ENCODE measurements around the gene MMD2.
"Not testable (repeated sequence)": the region's sequence is repeated elsewhere in the genome, so short reads cannot be mapped to it uniquely, and the experiment has no call there.

MMD2 gene, protein sequence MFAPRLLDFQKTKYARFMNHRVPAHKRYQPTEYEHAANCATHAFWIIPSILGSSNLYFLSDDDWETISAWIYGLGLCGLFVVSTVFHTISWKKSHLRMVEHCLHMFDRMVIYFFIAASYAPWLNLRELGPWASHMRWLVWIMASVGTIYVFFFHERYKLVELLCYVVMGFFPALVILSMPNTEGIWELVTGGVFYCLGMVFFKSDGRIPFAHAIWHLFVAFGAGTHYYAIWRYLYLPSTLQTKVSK

DNA sequence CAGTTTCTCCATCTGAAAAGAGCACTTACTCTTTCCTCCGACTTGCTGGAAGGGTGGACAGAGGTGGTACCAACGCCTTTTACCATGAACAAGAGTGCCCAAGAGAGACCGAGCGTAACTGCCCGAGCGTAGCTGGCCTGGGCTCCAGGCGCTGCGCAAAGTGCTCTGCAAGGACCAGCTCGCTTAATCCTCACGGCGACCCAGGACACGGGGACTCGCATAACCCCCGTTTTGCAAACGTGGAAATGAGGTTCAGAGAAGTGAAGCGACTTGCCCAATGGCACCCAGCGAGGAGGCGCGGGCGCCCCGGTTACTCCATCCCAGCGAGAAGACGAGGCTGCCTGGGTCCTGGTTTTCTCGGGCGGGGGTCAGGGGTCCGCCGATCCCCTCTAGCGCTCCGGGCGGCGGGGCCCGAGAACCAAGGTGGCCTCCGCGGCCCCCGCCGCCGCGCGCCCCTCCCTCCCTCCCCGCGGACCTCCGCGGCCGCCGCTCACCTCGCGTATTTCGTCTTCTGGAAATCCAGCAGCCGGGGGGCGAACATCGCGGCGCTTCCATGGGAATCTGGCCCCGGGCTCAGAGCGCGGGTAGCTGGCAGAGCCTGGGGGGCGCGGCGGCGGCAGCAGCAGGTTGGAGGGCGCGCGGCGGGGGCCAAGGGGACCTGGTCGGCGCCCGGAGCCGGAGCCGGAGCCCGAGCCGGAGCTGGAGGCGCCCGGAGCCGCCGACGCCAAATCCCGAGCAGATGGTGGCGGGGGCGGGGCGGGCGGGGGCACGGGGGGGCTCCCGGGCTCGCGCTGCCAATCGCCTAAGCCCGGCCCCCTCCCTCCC is at the start of gene MMD2:
Gene MMD2 (minus strand): TSS at position 711 of the 825 bp plus-strand sequence. CDS start 170 bp downstream, at position 541.
- DNase-seq, result no peak

DNA sequence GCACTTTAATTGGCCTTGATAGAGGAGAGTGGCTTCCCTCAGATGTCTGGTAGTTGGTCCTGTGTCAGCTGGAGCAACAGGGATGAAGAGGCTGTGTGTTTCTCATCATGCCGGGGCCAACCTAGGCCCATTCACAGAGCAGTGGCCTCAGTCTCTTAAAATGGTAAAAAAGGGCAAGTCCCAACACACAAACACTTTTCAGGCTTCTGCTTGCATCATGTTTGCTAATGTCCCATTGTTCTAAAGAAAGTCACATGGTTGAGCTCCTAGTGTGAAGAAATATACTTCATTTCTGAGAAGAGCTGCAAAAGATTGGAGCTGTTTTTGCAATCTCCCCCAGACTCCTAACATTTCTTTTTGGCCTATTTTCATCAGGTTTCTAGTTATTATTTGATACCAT is 46.1 kb upstream of the MMD2 start:
- DNase-seq, result no peak

DNA sequence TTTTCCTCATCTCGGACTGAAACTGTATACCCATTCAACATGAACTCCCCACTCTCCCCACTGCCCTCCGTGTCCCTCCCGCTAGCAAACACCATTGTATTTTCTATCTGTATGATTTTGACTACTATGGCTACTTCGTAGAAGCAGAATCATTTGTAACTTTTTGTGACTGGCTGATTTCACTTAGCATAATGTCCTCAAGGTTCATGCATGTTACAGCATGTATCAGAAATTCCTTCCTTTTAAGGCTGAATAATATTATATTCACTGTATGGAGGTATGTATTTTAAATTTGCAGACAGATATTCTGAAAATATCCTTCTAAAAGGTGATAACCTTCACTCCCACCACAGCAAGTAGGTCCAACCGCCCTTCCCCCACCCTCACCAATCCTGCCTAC is 42.9 kb upstream of the MMD2 start:
- no peak for DNase-seq

DNA sequence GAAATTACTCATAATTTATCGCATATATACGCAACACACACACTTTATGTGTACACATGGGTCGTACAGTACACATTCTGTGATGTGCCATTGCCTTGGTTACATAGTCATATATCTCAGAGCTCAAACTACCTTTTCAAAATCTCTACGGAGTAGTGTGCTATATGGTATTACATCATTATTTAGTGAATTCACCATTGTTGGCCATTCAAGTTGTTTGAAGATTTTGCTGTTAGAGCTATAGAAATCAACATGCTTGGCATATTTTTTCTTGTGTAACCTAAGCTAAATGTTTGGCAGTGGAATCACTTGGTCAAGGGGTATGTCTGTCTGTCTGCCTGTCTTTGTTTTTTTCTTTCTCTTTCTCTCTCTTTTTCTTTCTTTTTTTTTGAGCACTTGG is 42.0 kb upstream of the MMD2 start:
- DNase-seq, result no peak

DNA sequence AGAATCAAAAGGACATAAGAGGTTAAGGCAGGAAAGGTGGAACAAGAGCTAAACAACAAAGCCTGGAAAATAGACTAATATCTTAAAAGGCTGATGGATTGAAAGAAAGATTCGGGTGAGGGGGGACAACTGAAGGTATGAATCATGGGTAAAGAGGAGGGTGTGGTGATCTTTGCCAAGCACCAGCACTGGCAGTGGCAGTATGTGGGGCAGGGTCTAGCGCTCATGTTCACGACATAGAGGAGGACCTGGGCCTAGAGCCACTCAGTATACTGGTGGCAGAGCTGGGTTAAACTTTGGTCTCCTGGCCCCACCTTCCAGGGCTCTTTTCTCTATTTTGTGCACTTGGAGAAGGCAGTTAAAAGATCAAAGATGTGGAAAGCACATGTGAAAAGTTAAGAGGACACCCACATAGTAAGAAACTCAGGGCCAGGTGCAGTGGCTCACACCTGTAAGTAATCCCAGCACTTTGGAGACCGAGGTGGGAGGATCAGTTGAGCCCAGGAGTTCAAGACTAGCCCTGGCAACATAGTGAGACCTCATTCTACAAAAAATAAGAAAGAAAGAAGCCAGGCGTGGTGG is 40.5 kb upstream of the MMD2 start:
- no peak for DNase-seq

DNA sequence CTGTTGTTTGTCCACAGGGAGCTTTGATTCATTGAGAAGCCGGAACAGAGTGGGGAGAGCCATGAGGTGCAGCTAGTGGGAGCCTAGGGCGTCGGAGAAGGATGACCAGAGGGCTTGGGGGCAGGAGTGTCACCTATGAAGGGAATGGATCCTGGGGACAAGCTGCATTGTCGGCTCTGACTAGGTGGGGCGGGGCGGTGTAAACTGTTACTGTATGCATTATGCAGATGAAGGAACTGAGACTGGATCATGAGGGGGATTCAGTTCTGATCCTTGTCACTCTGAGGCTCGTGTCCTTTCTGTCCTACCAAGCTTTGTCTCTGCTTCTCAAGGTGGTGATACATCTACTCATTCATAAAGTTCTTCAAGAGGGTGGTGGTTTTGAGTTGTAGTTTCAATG is 39.9 kb upstream of the MMD2 start:
- DNase-seq, result no peak

DNA sequence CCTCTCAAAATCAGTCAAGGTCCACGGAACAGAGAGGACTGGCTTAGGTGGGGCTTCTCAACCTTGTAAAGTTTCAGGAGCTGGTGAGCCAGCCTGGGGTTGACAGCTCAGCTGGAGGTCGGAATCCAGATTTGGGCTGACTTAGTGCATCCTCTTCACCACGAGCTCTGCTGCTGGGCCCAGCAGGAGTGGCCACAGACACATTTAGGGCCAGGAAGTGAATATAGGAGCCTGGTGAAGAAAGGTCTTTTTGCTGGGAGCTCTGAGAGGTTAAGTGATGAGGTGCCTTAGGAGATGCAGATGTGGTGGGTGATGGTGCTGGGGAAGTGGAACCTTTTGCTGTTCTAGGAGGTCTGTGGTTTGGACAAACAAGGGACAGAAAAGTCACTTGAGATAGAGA is 39.3 kb upstream of the MMD2 start:
- no peak for DNase-seq

DNA sequence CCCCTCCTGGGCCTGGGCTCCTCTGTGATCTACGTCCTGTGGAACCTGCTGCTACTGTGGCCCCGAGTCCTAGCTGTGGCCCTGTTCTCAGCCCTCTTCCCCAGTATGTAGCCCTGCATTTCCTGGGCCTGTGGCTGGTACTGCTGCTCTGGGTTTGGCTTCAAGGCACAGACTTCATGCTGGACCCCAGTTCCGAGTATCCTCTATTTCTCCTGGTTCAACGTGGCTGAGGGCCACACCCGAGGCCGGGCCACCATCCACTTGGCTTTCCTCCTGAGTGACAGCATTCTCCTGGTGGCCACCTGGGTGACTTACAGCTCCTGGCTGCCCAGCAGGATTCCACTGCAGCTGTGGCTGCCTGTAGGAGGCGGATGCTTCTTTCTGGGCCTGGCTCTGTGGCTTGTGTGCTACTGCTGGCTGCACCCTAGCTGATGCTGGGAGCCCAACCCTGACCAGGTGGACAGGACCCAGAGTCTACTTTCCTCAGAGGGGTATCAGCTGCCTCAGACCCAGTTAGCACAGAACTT is 37.8 kb upstream of the MMD2 start:
- DNase-seq, result no peak

DNA sequence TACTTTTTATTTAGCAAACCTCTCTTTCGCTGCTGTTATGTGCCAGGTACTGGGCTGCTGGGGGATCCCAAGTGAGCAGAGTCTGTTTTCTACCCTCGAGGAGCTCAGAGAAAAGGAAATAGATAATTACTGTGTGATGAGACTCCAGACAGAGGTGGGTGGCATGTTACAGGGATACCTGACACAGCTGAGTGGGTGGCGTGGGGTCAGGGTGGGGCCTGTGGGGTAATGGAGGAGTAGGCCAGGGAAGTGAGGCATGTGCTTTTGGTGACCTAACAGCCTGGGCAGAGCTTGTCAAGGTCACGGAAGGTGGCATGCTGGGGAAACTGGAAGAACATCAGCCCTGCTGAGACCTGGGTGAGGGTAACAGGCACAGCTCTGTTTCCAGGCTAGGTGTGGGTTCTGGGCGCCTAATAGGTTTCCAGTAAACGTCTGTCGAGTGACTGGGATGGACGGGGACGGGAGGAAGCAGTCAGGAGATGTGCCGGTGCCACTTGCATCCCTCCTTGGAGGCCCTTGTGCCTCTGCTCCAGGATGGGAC is 36.5 kb upstream of the MMD2 start:
- no peak for DNase-seq

DNA sequence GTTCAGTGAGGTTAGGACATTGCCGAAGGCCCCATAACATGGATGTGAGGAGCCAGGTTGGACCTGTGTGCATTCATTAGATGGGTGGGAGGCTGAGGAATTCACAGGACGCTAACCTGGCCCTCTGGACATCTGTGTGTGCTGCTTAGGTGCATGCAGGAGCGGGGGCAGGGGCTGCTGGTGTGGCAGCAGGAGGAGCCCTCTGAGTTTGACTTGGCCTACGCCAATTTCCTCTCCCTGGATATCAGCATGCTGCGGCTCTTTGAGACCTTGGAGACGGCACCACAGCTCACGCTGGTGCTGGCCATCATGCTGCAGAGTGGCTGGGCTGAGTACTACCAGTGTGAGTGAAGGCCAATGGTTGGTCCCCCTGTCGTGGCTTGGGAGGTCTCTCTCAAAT is 34.5 kb upstream of the MMD2 start:
- DNase-seq, result no peak

DNA sequence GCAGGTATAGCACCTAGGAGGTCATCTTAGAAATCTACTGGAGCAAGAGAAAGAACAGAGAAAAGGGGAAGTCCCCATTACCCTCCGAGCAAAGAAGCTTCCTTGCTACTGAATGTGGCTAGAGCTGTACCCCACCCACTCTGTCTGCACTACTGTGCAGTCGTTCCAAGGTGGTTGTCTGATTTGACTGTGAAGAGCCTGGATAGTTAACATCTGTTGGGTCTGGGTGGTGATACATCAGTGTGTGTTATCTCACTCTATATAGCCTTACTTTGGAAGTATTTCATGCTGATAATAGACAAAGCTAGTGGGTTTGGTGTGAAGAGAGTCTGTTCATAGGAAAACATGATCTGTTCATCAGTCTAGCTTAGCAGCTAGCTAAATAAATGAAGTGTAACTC is 23.8 kb upstream of the MMD2 start:
- DNase-seq, result not testable (repeated sequence)

DNA sequence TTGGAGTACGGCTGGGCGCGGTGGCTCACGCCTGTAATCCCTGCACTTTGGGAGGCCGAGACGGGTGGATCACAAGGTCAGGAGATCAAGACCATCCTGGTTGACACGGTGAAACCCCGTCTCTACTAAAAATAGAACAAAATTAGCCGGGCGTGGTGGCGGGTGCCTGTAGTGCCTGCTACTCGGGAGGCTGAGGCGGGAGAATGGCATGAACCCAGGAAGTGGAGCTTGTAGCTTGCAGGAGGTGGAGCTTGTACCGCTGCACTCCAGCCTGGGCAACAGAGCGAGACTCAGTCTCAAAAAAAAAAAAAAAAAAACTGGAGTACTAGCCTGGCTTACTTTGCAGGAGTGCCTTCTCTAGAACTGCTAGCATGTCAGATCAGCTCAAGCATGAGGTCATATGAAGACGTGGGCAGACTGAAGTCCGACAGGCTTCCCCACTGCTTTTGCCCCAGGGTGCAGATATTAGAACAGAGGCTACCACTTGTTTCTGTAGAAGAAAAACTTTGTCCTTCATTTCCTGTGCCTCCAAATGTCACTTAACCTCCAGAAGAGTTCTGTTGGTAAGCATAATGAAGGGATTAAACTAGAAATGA is 22.4 kb upstream of the MMD2 start:
- DNase-seq, result not testable (repeated sequence)

DNA sequence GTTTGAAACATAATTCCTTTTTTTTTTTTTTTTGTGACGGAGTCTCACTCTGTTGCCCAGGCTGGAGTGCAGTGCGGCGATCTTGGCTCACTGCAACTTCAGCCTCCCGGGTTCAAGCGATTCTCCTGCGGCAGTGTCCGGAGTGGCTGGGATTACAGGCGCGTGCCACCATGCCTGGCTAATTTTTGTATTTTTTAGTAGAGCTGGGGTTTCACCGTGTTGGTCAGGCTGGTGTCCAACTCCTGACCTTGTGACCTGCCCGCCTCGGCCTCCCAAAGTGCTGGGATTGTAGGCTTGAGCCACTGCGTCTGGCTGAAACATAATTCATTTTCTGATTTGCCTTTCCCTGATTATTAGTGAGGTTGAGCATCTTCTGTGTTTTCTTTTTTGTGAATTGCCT is 16.6 kb upstream of the MMD2 start:
- DNase-seq, result not testable (repeated sequence)

DNA sequence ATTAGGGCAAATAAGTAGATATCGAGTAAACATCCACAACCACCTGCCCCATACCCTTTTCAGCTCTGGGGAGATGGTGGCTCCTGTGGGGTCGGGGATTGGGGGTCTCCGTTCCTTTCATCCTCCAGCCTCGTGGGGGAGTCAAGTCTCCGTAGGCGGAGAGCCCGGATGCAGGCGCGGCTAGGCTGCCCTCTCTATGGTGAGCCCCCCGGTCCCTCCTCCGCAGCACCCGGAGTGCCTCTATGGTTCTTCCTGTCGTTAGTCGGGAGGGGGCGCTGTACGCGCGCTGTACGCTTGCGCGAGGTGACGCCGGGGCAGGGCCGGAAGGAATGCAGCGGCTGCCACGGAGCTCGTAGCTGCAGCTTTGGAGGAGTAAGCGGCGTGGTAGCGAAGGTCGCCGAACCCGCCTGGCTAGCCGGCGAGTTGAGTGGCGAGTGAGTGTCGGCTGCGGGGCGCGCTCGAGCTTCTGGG is 14.8 kb upstream of the MMD2 start:
- peak; percentile 75 to 80 for DNase-seq

DNA sequence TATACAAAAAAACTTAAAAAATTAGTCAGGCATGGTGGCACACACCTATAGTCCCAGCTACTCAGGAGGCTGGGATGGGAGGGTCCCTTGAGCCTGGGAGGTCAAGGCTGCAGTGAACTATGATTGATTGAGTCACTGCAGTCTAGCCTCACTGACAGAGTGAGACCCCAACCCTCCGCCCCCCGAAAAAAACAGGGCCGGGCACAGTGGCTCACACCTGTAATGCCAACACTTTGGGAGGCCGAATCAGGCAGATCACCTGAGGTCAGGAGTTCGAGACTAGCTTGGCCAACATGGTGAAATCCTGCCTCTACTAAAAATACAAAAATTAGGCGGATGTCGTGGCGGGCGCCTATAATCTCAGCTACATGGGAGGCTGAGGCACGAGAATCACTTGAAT is 13.5 kb upstream of the MMD2 start:
- not testable (repeated sequence) for DNase-seq

DNA sequence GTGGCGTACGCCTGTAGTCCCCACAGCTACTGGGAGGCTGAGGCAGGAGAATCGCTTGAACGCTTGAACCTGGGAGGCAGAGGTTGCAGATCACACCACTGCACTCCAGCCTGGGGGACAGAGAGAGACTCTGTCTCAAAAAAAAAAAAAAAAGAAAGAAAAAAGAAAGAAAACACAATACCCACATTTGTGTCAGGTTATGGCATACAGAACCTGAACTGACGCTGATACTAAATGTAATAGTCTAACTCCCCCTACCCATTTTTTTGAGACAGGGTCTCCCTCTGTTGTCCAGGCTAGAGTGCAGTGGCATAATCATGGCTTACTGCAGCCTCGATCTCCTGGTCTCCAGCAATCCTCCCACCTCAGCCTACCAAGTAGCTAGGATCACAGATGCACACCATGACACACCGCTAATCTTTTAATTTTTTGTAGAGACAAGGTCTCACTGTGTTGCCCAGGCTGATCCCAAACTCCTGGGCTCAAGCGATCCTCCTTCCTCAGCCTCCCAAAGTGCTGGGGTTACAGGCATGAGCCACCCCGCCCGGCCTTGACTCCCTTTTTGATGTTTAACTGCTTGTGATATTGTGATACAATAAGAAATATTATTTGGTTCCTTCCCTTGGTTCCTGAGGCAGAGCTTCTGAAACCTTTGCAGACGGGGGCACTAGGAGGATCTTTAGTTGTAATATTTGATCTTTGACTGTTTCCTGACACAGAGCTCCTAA is 6.5 kb upstream of the MMD2 start:
- no peak for DNase-seq

DNA sequence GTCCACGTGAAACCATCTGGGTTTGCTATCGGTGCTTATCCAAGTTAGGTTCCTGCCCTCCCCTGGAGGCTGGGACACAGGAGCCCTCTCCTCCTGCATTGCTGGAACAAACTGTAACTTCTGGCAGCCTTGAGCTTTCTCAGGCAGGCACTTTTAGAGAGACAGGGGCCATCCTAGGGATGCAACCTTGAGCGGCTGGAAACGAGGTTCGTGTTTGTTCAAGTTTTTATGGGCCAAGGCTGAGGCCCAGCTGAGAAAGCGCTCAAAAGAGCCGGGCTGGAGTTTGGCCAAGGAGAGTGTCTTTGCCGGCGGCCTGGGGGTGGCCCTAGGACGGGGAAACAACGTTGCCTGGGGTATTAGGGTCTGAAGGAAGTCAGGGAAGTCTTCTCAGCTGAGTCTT is 5.5 kb upstream of the MMD2 start:
- DNase-seq, result no peak

DNA sequence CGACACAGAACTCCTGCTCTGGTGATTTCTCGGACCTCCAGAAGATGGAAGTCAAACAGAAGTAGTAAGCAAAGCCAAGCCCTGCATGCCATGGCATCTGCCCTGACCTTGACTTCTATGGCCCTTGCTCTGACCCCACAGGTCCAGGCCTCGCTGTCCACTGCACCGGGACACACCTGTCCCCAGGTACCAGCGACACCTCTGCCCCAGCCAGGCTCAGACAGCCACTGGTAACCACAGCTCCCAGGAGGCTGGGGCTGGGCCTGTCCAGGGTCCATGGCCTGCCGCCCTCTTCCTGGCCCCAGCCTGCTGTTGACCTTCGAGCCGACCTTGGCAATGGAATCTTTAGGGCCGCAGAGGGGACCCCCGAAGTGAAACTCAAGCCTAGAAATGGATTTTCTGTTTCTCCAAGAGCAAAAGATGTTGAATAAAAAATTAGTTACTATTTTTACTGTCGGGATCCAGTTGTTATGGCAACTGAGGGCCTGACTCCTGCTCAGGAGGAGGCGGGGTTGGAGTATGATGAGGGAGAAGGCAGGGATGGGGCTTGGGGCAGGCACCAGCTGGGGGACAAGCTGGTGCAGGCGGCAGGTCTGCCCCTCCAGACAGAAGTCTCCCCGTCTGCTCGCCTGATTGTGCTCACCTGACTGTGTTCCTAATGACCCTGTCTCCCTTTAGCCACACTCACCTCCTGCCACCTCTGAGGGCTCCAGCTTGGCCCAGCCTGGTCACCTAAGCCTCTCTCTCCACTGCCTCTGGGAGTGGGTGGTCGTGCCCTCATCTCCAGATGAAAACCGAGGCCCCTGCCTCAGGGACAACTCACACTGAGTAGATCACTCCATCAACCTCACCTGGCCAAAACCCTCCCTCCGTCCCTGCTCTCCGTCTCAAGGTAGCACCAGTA is 4.1 kb upstream of the MMD2 start:
- DNase-seq, result no peak

DNA sequence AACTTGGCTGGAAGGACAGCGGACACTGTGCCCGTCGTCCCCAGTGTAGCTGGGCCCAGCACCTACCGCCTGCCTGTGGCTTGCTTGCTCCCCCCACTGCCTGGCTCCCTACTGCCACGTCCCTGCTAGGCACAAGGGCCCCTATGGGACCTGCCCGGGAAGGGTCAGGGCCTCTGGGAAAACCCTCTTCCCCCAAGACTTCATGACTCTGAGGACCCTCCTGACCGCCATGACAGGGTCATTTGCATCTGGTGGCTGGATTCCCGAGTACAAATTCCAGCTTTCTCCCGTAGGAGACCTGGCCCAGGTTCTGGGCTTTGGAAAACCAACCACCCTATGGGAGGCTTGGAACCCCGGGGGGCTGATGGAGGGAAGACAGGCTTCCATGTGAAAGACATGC is 1.4 kb upstream of the MMD2 start:
- DNase-seq, result no peak

DNA sequence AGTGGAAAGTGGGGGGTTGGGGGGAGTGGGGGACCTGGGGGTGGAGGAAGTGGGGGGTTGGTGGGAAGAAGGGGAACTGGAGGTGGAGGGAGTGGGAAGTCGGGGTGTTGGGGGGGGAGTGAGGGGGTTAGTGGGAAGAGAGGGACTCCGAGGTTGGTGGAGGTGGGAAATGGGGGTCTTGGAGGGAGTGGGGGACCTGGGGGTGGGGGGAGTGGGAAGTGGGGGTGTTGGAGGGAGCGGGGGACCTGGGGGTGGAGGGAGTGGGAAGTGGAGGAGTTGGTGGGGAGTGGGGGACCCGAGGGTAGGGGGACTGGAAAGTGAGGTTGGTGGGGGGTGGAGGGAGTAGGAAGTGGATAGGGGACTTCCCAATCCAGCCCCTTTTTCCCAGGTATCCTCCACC is 906 bp upstream of the MMD2 start:
- DNase-seq, result no peak

DNA sequence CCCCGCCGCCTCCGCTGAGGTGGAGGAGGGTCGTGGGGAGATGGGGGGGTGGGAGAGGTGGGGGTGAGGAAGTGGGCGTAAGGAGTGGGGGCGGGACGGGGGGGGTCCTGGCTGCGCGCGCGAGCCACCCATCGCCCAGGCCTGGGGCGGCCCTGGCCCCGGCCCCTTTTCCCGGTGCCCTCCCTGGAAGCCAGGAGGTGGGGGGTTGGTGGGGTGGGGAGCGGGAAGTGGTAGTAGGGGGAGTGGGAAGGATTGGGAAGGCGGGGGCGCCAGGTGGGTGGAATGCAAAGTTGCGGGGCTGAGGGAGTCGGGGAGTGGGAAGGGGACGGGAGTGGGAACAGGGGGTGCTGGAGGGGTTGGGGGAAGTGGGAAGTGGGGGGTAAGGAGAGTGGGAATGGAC is 319 bp upstream of the MMD2 start:
- no peak for DNase-seq

Measured in NCI-H187 (cell line).